Transverse colon (tissue), 4 donors: Measurements from ENCODE around the gene CEP104. TPM values are rescaled to one million over a fixed set of nuclear protein-coding genes. Genes with fewer than 3 reads are reported as not detected.

ENCODE experiments used
- DNase-seq: peaks from one replicate; pipeline ENCODE4 v3.0.0-alpha.2; 2019
- H3K27ac ChIP-seq, 4 donors: fragments of 200-600 bp; sonication (generic); 2 replicates each; pipeline ENCODE4 v1.5.1; 2016 to 2018; ENCODE audit warnings: inconsistent platforms in 4 of 4
- H3K27me3 ChIP-seq: fragments of 200-600 bp; sonication (generic); 2 replicates; pipeline ENCODE4 v1.5.1; 2017; ENCODE audit warnings: inconsistent platforms
- H3K36me3 ChIP-seq, 4 donors: fragments of 200-600 bp; sonication (generic); 2 replicates each; pipeline ENCODE4 v1.5.1; 2017 to 2019; ENCODE audit warnings: inconsistent platforms in 4 of 4
- H3K4me1 ChIP-seq, 4 donors: fragments of 200-600 bp; sonication (generic); 2 replicates each; pipeline ENCODE4 v1.5.1; 2017 to 2020; ENCODE audit warnings: inconsistent platforms in 4 of 4
- H3K4me3 ChIP-seq, 4 donors: fragments of 200-600 bp; sonication (generic); 1 replicate in 1 of 4; 2 replicates in 3 of 4; pipeline versions ENCODE4 v1.5.1 to v1.6.1; 2017 to 2019; ENCODE audit warnings: inconsistent platforms in 4 of 4
- H3K9me3 ChIP-seq, 2 donors: fragments of 200-600 bp; sonication (generic); 2 replicates each; pipeline ENCODE4 v1.5.1; 2017 to 2019; ENCODE audit warnings: inconsistent platforms in 2 of 2
- EP300 ChIP-seq: sonication (generic); formaldehyde crosslinking; IDR thresholded peaks from one replicate; pipeline ENCODE4 v1.6.1; 2017; ENCODE audit warnings: antibody characterized with exemption, low read depth
- POLR2A ChIP-seq: fragments of 450-650 bp; IDR thresholded peaks from one replicate; pipeline ENCODE4 v1.6.1; 2016; ENCODE audit warnings: antibody characterized with exemption, mild to moderate bottlenecking, moderate library complexity
- POLR2AphosphoS5 ChIP-seq, 3 donors: sonication (generic); formaldehyde crosslinking; IDR thresholded peaks; one replicate each; pipeline ENCODE4 v1.6.1; 2016; ENCODE audit warnings: antibody characterized with exemption in 3 of 3
- WGBS, 2 donors: methylation state at CpG; one replicate each; pipeline ENCODE4 v1.1.5; 2018; ENCODE audit warnings: low coverage in 1 of 2; 5-methylcytosine and 5-hydroxymethylcytosine counted together
- in situ Hi-C, 4 donors: fragments of 200-750 bp; cut with MboI; loops; one replicate each; pipeline versions ENCODE4 v1.15.0 to v1.15.1; 2017; ENCODE audit warnings: low sequenced_read_pairs in 3 of 4, low pct_ligation_motif_present in 1 of 4, low pct_unique_long_range_greater_than_20kb in 1 of 4
- intact Hi-C: fragments of 100-400 bp; cut with DNase I; formaldehyde crosslinking; loops from one replicate; pipeline ENCODE4 v1.15.1; 2023; ENCODE audit warnings: low total_unique reads
- total RNA-seq, 4 donors: library from RNA; depleted of rRNA; stranded (reverse); fragments of >200 nt; gene quantifications; one replicate each; pipeline ENCODE4 v1.1.0, GENCODE V29; 2016
- TF ChIP-seq, protein P1 (sequence below), 5 experiments: fragments of 200-600 bp in 3 of 5; fragments of 450-650 bp in 2 of 5; sonication (generic) in 3 of 5; IDR thresholded peaks; 1 replicate in 2 of 5; 2 replicates in 3 of 5; pipeline ENCODE4 v1.5.1; 2016 to 2017; ENCODE audit warnings: antibody characterized with exemption in 5 of 5, inconsistent platforms in 3 of 5, mild to moderate bottlenecking in 2 of 5, moderate library complexity in 1 of 5

CEP104 gene
- total RNA-seq, 4 donors from 2014 or later, result 34.4 to 57.7 (median 43.5) TPM

DNA sequence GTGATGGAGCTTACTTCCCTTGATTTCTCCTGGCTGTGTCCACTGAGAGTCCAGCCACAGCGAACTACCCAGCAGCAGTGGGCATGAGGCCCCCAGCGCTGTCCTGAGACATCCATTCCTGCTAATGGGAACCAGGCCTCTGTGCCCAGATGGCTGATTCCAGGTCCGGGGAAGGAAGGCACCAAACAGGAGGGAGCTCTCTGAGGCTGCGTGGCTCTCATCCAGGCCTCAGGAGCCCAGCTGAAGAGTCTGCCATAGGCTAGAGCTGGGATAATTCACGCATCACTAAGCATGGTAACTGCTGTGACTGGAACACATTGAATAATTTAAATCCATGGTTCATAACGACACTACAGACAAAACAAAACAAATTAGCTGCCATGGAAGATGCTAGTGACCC lies 36.0 kb downstream of the CEP104 start:
- peaks cover 0 to 35% (median 9%) of the 10 kb centered on the region in 4 donors for H3K36me3 ChIP-seq
- no peaks in the 10 kb centered on the region for H3K4me1 ChIP-seq
- 83 to 91% methylated on average over 1 to 6 of the region's 6 CpGs for WGBS, 2 donors
- TF ChIP-seq, protein P1, sequence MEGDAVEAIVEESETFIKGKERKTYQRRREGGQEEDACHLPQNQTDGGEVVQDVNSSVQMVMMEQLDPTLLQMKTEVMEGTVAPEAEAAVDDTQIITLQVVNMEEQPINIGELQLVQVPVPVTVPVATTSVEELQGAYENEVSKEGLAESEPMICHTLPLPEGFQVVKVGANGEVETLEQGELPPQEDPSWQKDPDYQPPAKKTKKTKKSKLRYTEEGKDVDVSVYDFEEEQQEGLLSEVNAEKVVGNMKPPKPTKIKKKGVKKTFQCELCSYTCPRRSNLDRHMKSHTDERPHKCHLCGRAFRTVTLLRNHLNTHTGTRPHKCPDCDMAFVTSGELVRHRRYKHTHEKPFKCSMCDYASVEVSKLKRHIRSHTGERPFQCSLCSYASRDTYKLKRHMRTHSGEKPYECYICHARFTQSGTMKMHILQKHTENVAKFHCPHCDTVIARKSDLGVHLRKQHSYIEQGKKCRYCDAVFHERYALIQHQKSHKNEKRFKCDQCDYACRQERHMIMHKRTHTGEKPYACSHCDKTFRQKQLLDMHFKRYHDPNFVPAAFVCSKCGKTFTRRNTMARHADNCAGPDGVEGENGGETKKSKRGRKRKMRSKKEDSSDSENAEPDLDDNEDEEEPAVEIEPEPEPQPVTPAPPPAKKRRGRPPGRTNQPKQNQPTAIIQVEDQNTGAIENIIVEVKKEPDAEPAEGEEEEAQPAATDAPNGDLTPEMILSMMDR (IDR thresholded peaks at IDR 0.05), result no peak
- TF ChIP-seq POLR2AphosphoS5 (IDR thresholded peaks at IDR 0.05), result no peak
- TF ChIP-seq POLR2A, result no peak
- no peak for TF ChIP-seq EP300
- no peak for DNase-seq
- no peaks in the 10 kb centered on the region for H3K9me3 ChIP-seq
- no peak overlapping the region for H3K4me3 ChIP-seq
- intact Hi-C loops (no loop called here), in situ Hi-C loops (no loop called here)
- no peak overlapping the region for H3K27ac ChIP-seq
- no peaks in the 10 kb centered on the region for H3K27me3 ChIP-seq

DNA sequence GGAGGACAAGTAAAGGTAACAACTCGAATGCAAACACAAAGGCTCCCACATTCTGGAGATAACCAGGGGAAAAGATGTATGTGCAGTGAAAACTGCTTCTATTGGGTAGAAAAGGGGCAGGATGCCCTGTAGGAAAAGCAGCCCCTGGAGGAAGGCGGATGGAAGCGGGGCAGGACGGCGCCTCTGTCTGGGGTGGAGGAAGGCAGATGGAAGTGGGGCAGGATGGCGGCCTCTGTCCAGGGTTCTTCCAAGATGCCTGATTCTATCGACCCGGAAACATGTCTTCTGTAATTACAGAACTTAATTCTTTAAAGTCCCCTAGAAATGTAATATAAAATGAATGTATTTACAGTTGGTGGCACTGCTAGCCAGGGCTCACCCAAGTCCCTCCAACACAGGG lies 36.7 kb downstream of the CEP104 start:
- in situ Hi-C loops, result no loop called here
- TF ChIP-seq POLR2AphosphoS5 (IDR thresholded peaks at IDR 0.05) (no peak), POLR2A (no peak), EP300 (no peak)
- TF ChIP-seq, protein P1 (IDR thresholded peaks at IDR 0.05), result no peak

DNA sequence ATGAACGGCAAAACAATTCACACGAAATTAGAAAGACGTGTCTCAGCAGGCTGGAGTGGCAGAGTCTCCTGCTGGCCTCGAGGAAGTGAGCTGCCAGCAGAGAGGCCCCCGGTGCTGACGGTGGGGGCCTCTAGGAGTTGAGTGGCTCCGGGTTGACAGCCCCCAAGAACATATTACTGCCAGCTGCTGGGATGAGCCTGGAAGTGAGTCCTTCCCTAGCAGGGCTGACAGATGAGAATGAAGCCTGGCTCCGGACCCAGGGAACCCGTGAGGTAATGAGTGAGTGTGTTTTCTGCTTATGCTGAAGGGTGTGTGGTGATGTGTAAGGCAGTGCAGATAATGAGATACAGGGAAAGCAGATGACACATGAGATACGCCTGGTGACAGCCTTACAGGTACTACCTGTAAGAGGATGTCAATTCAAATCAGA lies 37.2 kb downstream of the CEP104 start:
- H3K27me3 ChIP-seq, result no peaks in the 10 kb centered on the region
- H3K27ac ChIP-seq, result no peak overlapping the region
- peaks cover 0 to 36% (median 13%) of the 10 kb centered on the region in 4 donors for H3K36me3 ChIP-seq
- no peak overlapping the region for H3K4me3 ChIP-seq
- in situ Hi-C loops (no loop called here), intact Hi-C loops (loop anchor here (5.0 kb wide), 1 partner anchor 1943 kb away; no protein-coding TSS in a partner anchor)
- 53 to 73% methylated on average over 3 to 10 of the region's 10 CpGs for WGBS, 2 donors
- H3K9me3 ChIP-seq, result no peaks in the 10 kb centered on the region
- no peaks in the 10 kb centered on the region for H3K4me1 ChIP-seq
- DNase-seq, result no peak
- TF ChIP-seq POLR2AphosphoS5 (IDR thresholded peaks at IDR 0.05) (no peak), EP300 (no peak), POLR2A (no peak)
- TF ChIP-seq, protein P1 (IDR thresholded peaks at IDR 0.05), result no peak

More for the DNA sequence above, 36.7 kb downstream of the CEP104 start:
- Histone ChIP-seq H3K27ac (no peak overlapping the region), H3K4me1 (no peaks in the 10 kb centered on the region), H3K9me3 (no peaks in the 10 kb centered on the region), H3K4me3 (no peak overlapping the region), H3K36me3 (peaks cover 0 to 33% (median 11%) of the 10 kb centered on the region in 4 donors), H3K27me3 (no peaks in the 10 kb centered on the region)
- no peak for DNase-seq
- 90 to 91% methylated on average over 8 of the region's 8 CpGs for WGBS, 2 donors
- intact Hi-C loops, result no loop called here

DNA sequence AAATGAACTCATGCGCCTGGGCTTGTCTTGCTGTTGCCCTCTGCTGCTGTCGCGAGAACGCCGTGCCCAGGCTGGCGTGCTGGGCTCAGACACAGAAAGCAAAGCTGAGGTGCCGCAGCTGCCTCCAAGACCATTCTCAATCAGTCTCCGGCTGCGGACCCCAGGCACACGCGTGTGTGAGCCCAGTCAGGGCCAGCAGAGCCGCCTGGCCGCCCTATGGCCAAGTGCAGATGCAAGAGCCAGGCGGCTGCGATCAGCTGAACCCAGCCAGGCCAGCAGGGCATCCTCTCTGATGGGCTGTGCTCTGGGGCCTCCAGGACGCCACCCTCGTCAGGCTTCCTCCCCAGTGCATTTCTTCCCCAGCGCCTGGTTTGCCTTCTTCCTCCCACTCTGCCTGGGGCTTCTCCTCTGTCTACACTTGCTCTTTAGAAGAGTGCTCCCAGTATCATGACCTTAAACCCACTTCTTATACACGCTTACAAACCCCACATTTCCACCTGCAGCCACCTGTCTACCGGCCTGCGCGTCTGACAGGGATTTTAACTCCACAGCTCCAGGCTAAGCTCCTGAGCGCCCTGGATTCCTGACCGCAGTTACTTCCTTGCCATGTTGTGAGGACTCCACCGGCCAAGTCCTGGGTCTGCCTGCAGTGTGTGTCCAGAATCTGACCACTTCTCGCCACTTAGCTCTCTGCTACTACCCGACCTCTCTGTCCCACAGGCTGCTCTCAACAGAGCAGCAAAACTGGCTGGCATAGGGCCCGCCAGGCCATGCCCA lies 39.0 kb downstream of the CEP104 start:
- H3K27ac ChIP-seq, result no peak overlapping the region
- no peak for DNase-seq
- WGBS, 2 donors, result 89 to 92% methylated on average over 5 to 25 of the region's 28 CpGs
- H3K27me3 ChIP-seq, result no peaks in the 10 kb centered on the region
- no peak overlapping the region for H3K4me3 ChIP-seq
- H3K36me3 ChIP-seq, result peaks cover 0 to 38% (median 16%) of the 10 kb centered on the region in 4 donors
- intact Hi-C loops, result loop anchor here (5.0 kb wide), 1 partner anchor 1944 kb away; no protein-coding TSS in a partner anchor
- no peaks in the 10 kb centered on the region for H3K9me3 ChIP-seq
- no peak for TF ChIP-seq EP300
- no peak for TF ChIP-seq POLR2AphosphoS5 (IDR thresholded peaks at IDR 0.05)
- TF ChIP-seq POLR2A, result no peak
- TF ChIP-seq, protein P1 (IDR thresholded peaks at IDR 0.05), result no peak
- in situ Hi-C loops, result no loop called here
- H3K4me1 ChIP-seq, result no peaks in the 10 kb centered on the region
